Activated CD4-positive, alpha-beta T cell treated with anti-CD3 and anti-CD28 coated beads, Interleukin-2, amount 10 ng/mL, durations not matched to agents 7 days and 5 days (primary cell): Measurements from ENCODE around the gene SUGP1. TPM values are rescaled to one million over a fixed set of nuclear protein-coding genes. Genes with fewer than 3 reads are reported as not detected.

Experiments used
- CTCF ChIA-PET: fragments of 350-600 bp; sonication (Branson Sonifier 250); formaldehyde crosslinking; loops from one replicate; lab custom pipeline; 2021; ENCODE audit warnings: antibody characterized with exemption; lab: Charles Lee
- POLR2A ChIA-PET: fragments of 350-600 bp; sonication (Branson Sonifier 250); formaldehyde crosslinking; loops from one replicate; lab custom pipeline; 2021; ENCODE audit warnings: antibody characterized with exemption; lab: Charles Lee
- DNase-seq: peaks from one replicate; pipeline ENCODE4 v3.0.0-alpha.2; 2020
- H3K27ac Mint-ChIP-seq: one replicate; pipeline ENCODE4 v1.8.0; 2021; ENCODE audit warnings: mild to moderate bottlenecking, moderate library complexity, mixed read lengths
- H3K27me3 Mint-ChIP-seq: one replicate; pipeline ENCODE4 v1.8.0; 2021; ENCODE audit warnings: mixed read lengths
- H3K36me3 Mint-ChIP-seq: one replicate; pipeline ENCODE4 v1.8.0; 2021; ENCODE audit warnings: low read depth, mixed read lengths
- H3K4me1 Mint-ChIP-seq: one replicate; pipeline ENCODE4 v1.8.0; 2021; ENCODE audit warnings: mixed read lengths
- H3K4me3 Mint-ChIP-seq: one replicate; pipeline ENCODE4 v1.8.0; 2021; ENCODE audit warnings: mild to moderate bottlenecking, moderate library complexity, mixed read lengths
- H3K9me3 Mint-ChIP-seq: one replicate; pipeline ENCODE4 v1.8.0; 2021; ENCODE audit warnings: mixed read lengths
- total RNA-seq, 2 experiments: library from RNA; stranded (reverse); gene quantifications; one replicate each; pipeline ENCODE4 v1.2.3, GENCODE V29; 2021

SUGP1 gene
- 10 to 100 TPM; 70.8 to 73.1 TPM for total RNA-seq

- H3K9me3 Mint-ChIP-seq = no peaks in the 10 kb centered on the region
- H3K27ac Mint-ChIP-seq = peak within 1 kb of the TSS; percentile 99
- H3K36me3 Mint-ChIP-seq = peaks cover 32% of the 10 kb centered on the region
- peak within 1 kb of the TSS; percentile 96 for H3K4me3 Mint-ChIP-seq
- peak; percentile 94 for DNase-seq
- H3K27me3 Mint-ChIP-seq = no peaks in the 10 kb centered on the region
- ChIA-PET POLR2A (interaction anchor here (0.6 kb wide), 1 partner anchor 349 kb away, joined by 4 read pairs; no protein-coding TSS in a partner anchor), CTCF (interaction anchor here (1.4 kb wide), 1 partner anchor 171 kb away, joined by 3 read pairs; no protein-coding TSS in a partner anchor)
- H3K4me1 Mint-ChIP-seq = peaks cover 36% of the 10 kb centered on the region
Measured at GRCh38 chr19:19320361-19321140, at the start of gene SUGP1, which contains the start of gene MAU2. SUGP1 (minus strand) TSS chr19:19320509; CDS start chr19:19320496, 13 bp downstream. MAU2 (plus strand) TSS chr19:19320829; CDS start chr19:19320860, 31 bp downstream.

- ChIA-PET CTCF (interaction anchor here (1.3 to 2.6 kb wide), 3 partner anchors 10 to 123 kb away, joined by 3 to 6 read pairs (median 6); no protein-coding TSS in a partner anchor), POLR2A (no interaction called here)
- H3K27me3 Mint-ChIP-seq = no peaks in the 10 kb centered on the region
Measured at GRCh38 chr19:19368087-19368486, 47.8 kb upstream of the SUGP1 start.

GRCh38 chr19:19366434-19367396 lies 46.4 kb upstream of the SUGP1 start:
- H3K27ac Mint-ChIP-seq = peak overlapping the region; percentile 83
- peak overlapping the region; percentile 10 for H3K4me3 Mint-ChIP-seq
- CTCF ChIA-PET = interaction anchor here (0.6 to 7.4 kb wide), 9 partner anchors 9 to 124 kb away, joined by 3 to 50 read pairs (median 4); no protein-coding TSS in a partner anchor
- peaks cover 25% of the 10 kb centered on the region for H3K4me1 Mint-ChIP-seq
- POLR2A ChIA-PET = no interaction called here
- no peaks in the 10 kb centered on the region for H3K27me3 Mint-ChIP-seq
- DNase-seq = peak; percentile 76
- H3K9me3 Mint-ChIP-seq = no peaks in the 10 kb centered on the region
- no peaks in the 10 kb centered on the region for H3K36me3 Mint-ChIP-seq

More at GRCh38 chr19:19368087-19368486, 47.8 kb upstream of the SUGP1 start:
- Mint-ChIP-seq H3K4me3 (no peak overlapping the region), H3K9me3 (no peaks in the 10 kb centered on the region), H3K27ac (no peak overlapping the region), H3K36me3 (no peaks in the 10 kb centered on the region), H3K4me1 (peaks cover 27% of the 10 kb centered on the region)
- no peak for DNase-seq

- peaks cover 46% of the 10 kb centered on the region for H3K4me1 Mint-ChIP-seq
- peak overlapping the region; percentile 6 for H3K27ac Mint-ChIP-seq
- no peaks in the 10 kb centered on the region for H3K9me3 Mint-ChIP-seq
- H3K27me3 Mint-ChIP-seq = no peaks in the 10 kb centered on the region
- no peak overlapping the region for H3K4me3 Mint-ChIP-seq
- H3K36me3 Mint-ChIP-seq = peaks cover 7% of the 10 kb centered on the region
- no peak for DNase-seq
- POLR2A ChIA-PET = no interaction called here
- CTCF ChIA-PET = interaction anchor here (1.0 to 7.4 kb wide), 2 partner anchors 11 to 129 kb away, joined by 3 to 50 read pairs; no protein-coding TSS in a partner anchor
Measured at GRCh38 chr19:19362075-19362474, 41.8 kb upstream of the SUGP1 start.

GRCh38 chr19:19361075-19361594 lies 40.8 kb upstream of the SUGP1 start:
- CTCF ChIA-PET = interaction anchor here (0.6 to 7.4 kb wide), 5 partner anchors 12 to 1249 kb away, joined by 3 to 50 read pairs (median 3); no protein-coding TSS in a partner anchor
- Mint-ChIP-seq H3K36me3 (peaks cover 7% of the 10 kb centered on the region), H3K9me3 (no peaks in the 10 kb centered on the region), H3K4me1 (peaks cover 39% of the 10 kb centered on the region), H3K27ac (peak overlapping the region; percentile 68), H3K4me3 (no peak overlapping the region), H3K27me3 (no peaks in the 10 kb centered on the region)
- peak; percentile 77 for DNase-seq
- POLR2A ChIA-PET = interaction anchor here (0.6 kb wide), 1 partner anchor 181 kb away, joined by 3 read pairs; no protein-coding TSS in a partner anchor

- peaks cover 18% of the 10 kb centered on the region for H3K36me3 Mint-ChIP-seq
- peak overlapping the region; percentile 66 for H3K27ac Mint-ChIP-seq
- no peak overlapping the region for H3K4me3 Mint-ChIP-seq
- ChIA-PET POLR2A (no interaction called here), CTCF (interaction anchor here (1.6 to 1.8 kb wide), 2 partner anchors 10 to 32 kb away, joined by 6 to 7 read pairs; no protein-coding TSS in a partner anchor)
- no peak for DNase-seq
- H3K27me3 Mint-ChIP-seq = no peaks in the 10 kb centered on the region
- H3K9me3 Mint-ChIP-seq = no peaks in the 10 kb centered on the region
- H3K4me1 Mint-ChIP-seq = peaks cover 27% of the 10 kb centered on the region
Measured at GRCh38 chr19:19356901-19357566, 36.7 kb upstream of the SUGP1 start.

- peaks cover 24% of the 10 kb centered on the region for H3K4me1 Mint-ChIP-seq
- no peak overlapping the region for H3K27ac Mint-ChIP-seq
- H3K27me3 Mint-ChIP-seq = no peaks in the 10 kb centered on the region
- POLR2A ChIA-PET = no interaction called here
- CTCF ChIA-PET = no interaction called here
- DNase-seq = no peak
- peaks cover 19% of the 10 kb centered on the region for H3K36me3 Mint-ChIP-seq
- H3K4me3 Mint-ChIP-seq = no peak overlapping the region
- no peaks in the 10 kb centered on the region for H3K9me3 Mint-ChIP-seq
Measured at GRCh38 chr19:19356500-19356899, 36.2 kb upstream of the SUGP1 start.

- ChIA-PET CTCF (no interaction called here), POLR2A (no interaction called here)
- Mint-ChIP-seq H3K36me3 (peaks cover 19% of the 10 kb centered on the region), H3K4me1 (peaks cover 18% of the 10 kb centered on the region), H3K27ac (peak overlapping the region; percentile 66), H3K9me3 (no peaks in the 10 kb centered on the region), H3K4me3 (no peak overlapping the region), H3K27me3 (no peaks in the 10 kb centered on the region)
- no peak for DNase-seq
Measured at GRCh38 chr19:19355606-19356139, 35.4 kb upstream of the SUGP1 start.

- Mint-ChIP-seq H3K9me3 (no peaks in the 10 kb centered on the region), H3K36me3 (peaks cover 19% of the 10 kb centered on the region), H3K27ac (no peak overlapping the region), H3K4me1 (peaks cover 18% of the 10 kb centered on the region), H3K27me3 (no peaks in the 10 kb centered on the region), H3K4me3 (no peak overlapping the region)
- POLR2A ChIA-PET = no interaction called here
- DNase-seq = no peak
- CTCF ChIA-PET = no interaction called here
Measured at GRCh38 chr19:19354932-19355331, 34.6 kb upstream of the SUGP1 start.

- H3K27me3 Mint-ChIP-seq = no peaks in the 10 kb centered on the region
- ChIA-PET CTCF (interaction anchor here (0.5 to 0.9 kb wide), 2 partner anchors 11 to 15 kb away, joined by 3 read pairs; no protein-coding TSS in a partner anchor), POLR2A (no interaction called here)
- no peak overlapping the region for H3K27ac Mint-ChIP-seq
- no peaks in the 10 kb centered on the region for H3K9me3 Mint-ChIP-seq
- peaks cover 24% of the 10 kb centered on the region for H3K36me3 Mint-ChIP-seq
- no peak for DNase-seq
- peaks cover 18% of the 10 kb centered on the region for H3K4me1 Mint-ChIP-seq
- no peak overlapping the region for H3K4me3 Mint-ChIP-seq
Measured at GRCh38 chr19:19354007-19354406, 33.7 kb upstream of the SUGP1 start.

GRCh38 chr19:19352823-19353222 lies 32.5 kb upstream of the SUGP1 start:
- peaks cover 24% of the 10 kb centered on the region for H3K36me3 Mint-ChIP-seq
- POLR2A ChIA-PET = no interaction called here
- no peaks in the 10 kb centered on the region for H3K27me3 Mint-ChIP-seq
- no peak for DNase-seq
- H3K4me3 Mint-ChIP-seq = no peak overlapping the region
- CTCF ChIA-PET = interaction anchor here (0.7 kb wide), 1 partner anchor 11 kb away, joined by 3 read pairs; no protein-coding TSS in a partner anchor
- H3K27ac Mint-ChIP-seq = peak overlapping the region; percentile 75
- H3K9me3 Mint-ChIP-seq = no peaks in the 10 kb centered on the region
- peaks cover 6% of the 10 kb centered on the region for H3K4me1 Mint-ChIP-seq
